HG02885 (cell line): Measurements from ENCODE around the gene PCLO.
"Not testable (repeated sequence)": the region's sequence is repeated elsewhere in the genome, so short reads cannot be mapped to it uniquely, and the experiment has no call there.

Experiments used
- ATAC-seq: cut with Tn5 transposase; IDR thresholded peaks from one replicate; pipeline ENCODE4 v1.9.1; 2021; ENCODE audit warnings: mild to moderate bottlenecking; ENCODE audit not compliant: unreplicated experiment, poor library complexity

PCLO gene

DNA sequence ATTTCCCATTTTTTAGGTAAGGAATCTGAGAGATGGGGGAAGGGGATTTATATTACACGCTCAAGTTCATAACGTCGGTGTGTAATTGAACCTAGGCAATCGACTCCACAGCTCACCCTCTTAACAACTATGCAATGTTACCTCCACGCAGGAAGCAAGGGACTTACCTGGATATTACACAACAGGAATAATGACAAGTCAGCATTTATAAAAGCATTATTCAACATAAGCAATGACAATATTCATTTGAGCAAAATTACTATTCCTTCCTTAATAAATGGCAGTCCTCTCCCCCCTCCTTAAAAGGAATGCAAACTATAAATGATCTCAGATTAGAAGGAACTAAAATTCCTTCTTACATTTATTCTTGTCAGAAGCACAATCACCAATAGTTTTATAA is 104.0 kb downstream of the PCLO start:
- ATAC-seq: no peak

DNA sequence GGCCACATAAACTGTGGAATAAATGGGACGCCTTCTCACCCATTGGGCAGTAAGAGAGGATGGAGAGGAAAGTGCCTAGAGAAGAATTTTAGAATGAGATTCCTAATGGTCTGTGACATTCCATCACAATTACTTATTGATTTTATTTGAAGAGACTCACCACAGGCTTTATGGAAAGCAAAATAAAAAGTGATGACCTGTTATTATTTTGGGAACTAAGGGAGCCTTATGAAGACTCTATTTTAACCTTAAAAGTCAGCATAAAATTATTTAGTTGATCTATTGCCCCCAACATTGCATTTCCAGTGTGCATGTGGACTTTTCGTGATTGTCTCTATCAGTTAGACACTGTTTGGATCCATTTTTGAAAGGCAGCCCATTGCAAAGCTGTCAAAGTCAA is 107.5 kb downstream of the PCLO start:
- ATAC-seq: no peak

DNA sequence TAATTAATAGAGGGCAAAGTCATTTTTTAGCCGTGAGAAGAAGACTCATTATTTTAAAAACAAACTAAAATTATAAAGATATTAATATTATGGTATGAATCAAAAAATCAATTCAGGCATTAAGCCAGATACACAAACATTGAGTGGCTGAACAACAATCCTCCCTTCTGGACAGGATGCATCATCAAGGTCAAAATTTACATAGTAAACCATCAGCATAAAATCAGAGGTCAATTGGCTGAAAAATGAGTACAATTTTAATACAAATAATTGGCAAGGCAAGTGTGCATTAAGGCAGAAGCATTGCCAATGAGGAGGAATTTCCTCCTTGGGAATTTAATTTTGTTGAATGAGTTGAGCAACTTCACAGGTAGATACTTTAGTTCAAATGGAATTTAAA is 108.2 kb downstream of the PCLO start:
- ATAC-seq: no peak

DNA sequence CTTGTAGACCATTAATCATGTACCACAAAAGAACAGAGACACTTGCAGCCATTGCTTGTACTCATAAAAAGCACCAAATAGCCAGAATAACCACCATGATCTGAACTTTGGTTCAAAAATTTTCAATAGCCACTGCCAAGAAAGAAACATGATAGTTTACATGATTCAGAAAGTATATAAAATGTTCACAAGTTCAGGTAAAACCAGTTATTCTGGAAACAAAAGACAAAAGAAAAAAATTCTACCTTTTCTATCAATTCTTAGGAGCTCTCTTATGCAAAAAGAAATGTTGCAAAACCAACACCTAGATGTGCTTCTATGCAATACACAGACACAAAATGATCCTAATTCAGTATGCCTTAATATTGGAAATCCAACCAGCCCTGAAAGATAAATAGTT is 108.7 kb downstream of the PCLO start:
- ATAC-seq: no peak

DNA sequence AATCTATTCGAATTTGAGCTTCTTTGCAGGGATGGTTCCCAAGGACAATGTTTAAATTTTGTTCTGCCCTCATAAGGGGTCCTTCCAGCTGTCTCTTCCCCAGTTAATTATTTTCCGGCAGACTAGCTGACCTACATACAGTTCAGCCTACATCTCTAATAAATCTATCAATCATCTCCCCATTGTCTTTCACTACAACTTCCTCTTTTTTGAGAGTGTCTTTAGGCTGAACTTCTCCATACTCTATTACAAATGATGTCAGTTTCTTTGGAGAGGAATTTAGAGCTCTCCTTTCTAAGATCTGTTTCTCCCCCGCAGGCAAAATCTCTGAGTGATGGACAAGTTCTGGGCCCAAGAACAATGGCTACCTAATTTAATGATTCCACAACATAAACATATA is 122.2 kb downstream of the PCLO start:
- ATAC-seq: no peak

DNA sequence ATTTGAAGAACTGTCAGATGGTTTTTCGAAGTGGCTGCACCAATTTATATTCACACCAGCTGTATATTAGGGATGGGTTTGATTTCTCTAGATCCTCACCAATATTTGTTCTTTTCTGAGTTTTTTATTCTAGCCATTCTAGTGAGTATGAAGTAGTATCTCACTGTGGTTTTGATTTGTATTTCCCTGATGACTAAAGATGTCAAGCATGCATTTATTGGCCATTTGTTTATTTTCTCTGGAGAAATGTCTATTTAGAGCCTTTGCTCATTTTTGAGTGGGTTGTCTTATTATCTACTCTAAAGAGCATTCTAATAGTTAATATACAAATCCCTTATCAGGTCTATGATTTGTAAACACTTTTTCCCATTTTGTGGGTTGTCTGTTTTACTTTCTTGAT is 123.9 kb downstream of the PCLO start:
- ATAC-seq: no peak

DNA sequence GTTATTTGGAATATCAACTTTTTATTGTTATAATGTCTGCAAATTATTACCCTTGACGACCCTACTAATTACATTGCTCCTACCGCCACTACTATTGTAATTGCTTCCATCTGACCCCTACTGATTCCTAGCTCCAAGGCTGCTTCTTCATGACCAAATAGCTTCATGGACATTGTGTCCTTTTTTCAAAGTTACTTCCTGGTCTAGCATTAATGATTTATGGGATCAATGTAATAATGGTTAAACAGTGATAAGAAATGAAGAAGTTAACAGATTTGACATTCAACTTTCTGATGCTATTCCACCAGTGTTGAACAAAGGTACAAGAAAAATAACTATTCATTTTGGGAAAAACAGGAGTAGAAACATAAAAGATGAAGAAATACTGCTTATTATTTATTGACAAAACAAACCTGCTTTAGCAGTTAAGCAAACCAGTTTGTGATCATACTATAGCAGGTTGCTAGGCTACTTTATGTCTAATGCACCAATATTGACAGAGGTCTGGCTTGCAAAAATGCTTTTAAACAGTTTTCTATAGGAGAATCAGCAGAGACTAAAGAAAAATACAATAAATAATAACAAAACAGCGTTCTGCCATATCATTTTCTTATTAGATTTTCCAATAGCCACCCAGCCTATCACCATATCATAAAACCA is 125.8 kb downstream of the PCLO start:
- no peak for ATAC-seq

DNA sequence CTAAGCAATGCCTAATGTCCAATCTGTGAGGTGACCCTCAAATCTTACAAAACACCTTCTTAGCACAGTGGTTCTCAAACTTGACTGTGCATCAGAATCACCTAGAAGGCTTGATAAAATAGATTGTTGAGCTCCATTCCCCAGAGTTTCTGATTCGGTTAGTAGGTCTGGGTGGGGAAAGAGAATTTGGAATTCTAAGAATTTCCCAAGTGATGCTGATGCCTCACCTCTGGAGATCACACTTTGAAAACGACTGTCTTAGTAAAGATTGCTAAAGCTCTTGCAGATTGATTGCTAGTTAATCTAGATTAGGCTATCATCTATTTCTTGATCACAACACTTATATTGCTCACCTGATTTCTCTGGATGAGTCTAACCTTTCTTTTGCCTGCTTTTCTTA is 126.6 kb downstream of the PCLO start:
- no peak for ATAC-seq

DNA sequence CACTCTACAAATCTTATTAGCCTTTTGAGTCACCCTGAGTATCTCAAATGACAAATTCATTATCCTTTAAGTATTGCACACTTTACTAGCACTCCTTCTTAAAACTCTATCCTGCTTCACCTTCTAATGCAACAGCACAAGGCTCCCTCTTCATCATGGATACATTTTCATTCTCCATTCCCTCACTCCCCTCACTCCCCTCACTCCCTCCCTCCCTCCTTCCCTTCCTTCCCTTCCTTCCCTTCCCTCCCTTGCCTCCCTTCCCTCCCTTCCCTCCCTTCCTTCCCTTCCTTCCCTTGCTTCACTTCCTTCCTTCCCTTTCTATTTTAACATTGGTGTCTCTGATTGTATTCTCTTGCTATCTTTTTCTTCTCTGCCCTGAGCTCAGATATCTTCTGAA is 130.5 kb downstream of the PCLO start:
- no peak for ATAC-seq

DNA sequence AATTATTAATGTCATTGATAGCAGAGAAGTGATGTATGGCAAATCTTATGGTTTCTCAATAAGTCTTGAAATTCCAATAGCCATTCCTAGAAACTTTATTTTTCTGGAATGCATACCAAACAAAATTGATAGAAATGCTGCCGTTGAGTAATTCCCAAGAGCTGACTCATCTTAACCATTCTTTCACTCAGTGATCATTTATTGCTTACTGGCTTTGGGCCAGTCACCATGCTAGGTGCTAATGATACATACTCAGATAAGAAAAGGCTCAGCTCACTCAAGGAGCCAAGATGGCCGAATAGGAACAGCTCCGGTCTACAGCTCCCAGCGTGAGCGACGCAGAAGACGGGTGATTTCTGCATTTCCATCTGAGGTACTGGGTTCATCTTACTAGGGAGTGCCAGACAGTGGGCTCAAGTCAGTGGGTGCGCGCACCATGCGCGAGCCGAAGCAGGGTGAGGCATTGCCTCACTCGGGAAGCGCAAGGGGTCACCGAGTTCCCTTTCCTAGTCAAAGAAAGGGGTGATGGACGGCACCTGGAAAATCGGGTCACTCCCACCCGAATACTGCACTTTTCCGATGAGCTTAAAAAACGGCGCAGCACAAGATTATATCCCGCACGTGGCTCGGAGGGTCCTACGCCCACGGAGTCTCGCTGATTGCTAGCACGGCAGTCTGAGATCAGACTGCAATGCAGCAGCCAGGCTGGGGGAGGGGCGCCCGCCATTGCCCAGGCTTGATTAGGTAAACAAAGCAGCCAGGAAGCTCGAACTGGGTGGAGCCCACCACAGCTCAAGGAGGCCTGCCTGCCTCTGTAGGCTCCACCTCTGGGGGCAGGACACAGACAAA is 138.6 kb downstream of the PCLO start:
- not testable (repeated sequence) for ATAC-seq

DNA sequence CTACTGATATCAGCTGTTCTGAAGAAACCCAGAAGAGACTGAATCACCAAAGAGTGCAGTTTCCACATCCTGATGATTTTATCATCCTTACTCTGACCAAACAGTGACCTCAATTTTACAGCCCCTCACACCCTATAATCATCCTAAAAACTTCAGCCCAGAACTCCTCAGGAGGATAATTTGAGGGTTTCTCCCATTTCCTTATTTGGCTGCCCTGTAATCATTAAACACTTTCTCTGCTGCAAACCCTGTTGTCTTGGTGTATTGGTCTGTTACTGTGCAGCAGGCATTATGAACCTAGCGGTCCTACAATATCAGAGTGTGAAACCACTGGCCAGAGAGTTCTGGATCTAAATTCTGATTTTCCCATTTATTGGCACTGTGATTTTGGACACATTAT is 141.7 kb downstream of the PCLO start:
- no peak for ATAC-seq

DNA sequence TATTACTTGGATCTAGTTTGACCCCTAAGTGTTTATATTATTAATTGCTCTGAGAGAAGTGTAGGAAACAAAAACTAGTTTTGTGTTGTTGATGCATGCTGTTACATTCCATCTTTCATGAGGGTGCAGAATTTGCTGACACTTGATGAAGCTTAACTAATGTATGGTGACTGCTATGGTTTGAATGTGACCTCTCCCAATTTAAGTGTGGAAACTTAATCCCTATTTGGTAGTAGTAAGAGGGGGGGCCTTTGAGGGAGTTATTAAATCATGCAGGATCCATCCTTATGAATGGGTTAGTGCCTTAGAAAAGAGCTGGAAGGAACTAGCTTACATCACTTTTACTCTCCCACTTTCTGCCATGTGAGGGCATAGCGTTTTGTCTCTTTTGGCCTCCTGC is 142.5 kb downstream of the PCLO start:
- no peak for ATAC-seq

DNA sequence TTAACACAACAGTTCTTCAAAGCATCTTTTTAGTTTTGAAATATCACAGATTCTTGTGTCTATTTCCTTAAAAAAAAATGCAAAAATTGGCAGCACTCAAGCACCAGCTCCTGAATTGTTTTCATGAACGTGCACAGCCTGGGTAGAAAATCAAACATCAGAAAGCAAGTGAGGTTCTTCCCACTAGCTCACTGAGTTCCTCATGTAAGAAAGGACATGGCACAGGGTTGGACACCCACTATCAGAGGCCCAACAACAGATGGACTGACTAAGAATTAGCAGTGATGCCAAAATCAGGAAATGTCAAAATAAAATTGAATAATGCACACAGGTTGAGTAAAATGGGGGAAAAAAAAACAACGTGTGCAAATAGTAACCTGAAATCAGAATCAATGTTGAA is 146.8 kb downstream of the PCLO start:
- no peak for ATAC-seq

DNA sequence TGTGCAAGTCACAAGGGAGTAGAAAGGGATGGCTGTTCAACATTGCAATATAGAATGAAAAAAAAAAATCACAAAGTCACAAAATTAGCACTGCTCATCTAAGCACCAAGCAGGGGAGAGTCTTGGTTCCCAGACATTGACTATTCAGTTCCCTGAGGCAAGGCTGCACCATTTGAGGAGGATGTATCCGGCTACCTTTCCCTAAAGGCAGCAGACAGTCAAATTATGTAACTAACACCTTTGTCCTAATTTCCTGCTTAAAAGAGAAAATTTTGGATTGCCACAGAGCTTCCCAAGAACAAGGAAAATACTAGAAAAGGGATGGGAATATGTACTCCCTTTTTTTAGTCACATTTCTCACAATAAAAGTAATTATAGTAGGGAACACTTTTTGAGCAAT is 148.1 kb downstream of the PCLO start:
- ATAC-seq: no peak

DNA sequence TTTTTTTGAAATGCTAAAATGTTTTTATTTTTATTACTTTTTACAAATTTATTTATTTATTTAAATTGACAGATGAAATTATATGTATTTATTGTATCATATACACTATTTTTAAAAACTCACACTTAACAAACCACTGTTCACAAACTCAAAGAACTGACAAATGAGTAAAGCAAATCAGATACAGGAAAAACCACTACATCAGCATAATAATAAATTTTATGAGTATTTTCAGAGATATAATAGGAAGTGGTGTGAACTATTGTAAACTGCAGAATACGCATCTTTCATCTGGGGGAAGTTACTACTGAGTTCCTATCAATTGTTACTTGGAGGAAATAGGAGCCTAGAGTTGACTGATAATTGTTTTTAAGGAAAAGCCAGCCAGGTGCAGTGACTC is 150.7 kb downstream of the PCLO start:
- no peak for ATAC-seq

DNA sequence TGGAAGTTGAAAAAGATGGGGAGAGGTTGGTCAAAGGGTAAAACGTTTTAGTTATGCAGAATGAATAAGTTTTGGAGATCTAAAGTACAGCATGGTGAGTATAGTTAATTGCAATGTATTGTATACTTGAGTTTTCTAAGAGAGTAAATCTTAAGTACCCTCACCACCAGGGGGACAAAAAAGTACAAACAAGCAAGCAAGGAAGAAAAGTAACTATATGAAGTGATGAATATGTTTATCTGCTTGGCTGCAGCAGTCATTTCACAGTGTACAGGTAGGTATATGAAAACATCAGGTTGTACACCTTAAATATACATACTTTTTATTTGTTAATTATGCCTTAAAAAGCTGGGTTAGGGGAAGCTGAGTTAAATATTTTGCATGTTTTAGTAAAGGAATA is 157.3 kb downstream of the PCLO start:
- no peak for ATAC-seq

DNA sequence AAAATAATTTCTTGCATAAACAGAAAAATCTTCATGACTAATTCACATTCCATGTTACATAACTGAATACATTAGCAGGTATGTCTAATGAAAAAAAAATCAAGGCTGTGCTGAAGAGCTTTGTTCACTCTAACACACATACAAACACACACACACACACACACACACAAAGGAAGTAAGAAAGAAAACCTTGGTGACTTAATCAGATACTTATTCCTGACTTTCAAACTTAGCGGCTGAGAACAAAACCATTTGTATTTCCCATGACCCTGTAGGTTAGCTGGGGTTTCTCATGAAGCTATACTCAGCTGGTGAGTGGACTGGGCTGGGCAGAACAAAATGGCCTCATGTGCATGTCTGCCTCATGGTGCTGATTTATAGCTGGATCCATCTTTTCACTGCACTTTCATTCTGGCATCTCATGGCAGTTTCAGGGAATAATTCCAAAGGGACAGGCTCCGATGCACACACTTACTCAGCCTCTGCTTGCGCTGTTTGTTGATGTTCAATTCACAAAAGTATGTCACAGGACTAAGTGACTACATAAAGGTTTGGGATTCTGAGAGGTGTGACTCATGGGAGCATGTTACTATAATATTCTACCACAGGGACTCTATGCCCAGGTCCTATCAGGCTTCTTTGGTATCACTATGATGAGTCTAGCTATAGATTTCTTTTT is 161.2 kb downstream of the PCLO start:
- no peak for ATAC-seq

DNA sequence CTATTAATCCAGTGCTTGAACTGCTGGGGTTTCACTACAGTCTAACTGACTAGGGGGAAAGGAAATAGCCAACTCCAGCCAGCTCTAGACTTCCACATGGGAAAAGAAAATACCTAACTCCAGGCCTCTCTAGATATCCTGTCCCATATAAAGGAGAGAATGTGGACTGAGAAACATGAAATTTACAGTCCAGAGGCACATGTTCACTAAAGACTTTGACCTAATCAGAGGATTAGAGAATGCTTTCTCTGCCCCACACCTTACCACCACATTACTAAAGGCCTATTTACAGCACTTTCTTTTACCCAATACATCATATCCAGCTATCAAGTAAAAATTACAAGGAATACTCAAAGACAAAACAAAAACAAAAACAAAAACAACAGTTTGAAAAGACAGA is 164.2 kb downstream of the PCLO start:
- ATAC-seq: no peak

DNA sequence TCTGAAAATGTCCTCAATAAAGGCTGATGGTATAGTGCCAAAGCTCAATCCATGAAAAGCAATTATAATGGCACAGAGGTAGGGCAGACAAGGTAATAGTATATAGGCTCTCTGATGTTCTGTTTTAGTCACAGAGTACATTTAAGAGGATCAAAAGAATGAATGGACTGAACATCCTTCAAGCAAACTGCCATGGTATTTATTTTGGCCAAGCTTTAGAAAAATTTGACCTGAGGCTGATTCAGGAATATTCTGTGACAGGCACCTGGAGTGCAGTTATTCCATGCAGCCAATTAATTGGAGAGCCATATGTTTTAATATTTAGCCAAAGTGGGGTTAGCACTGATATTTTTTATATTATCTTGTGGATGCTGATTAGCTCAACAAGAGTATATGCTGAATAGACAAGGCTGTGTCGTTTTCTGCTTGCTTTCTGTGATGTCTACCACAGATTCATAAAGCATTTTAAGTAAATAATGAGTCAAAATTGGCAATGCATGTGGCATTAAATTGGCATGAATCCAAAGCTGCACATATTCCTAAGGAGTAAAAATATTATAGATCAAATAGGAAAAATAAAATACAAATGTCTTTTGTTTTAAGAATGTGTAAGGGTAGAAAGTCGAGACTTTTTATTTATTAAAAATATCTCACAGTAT is 177.4 kb downstream of the PCLO start:
- no peak for ATAC-seq

DNA sequence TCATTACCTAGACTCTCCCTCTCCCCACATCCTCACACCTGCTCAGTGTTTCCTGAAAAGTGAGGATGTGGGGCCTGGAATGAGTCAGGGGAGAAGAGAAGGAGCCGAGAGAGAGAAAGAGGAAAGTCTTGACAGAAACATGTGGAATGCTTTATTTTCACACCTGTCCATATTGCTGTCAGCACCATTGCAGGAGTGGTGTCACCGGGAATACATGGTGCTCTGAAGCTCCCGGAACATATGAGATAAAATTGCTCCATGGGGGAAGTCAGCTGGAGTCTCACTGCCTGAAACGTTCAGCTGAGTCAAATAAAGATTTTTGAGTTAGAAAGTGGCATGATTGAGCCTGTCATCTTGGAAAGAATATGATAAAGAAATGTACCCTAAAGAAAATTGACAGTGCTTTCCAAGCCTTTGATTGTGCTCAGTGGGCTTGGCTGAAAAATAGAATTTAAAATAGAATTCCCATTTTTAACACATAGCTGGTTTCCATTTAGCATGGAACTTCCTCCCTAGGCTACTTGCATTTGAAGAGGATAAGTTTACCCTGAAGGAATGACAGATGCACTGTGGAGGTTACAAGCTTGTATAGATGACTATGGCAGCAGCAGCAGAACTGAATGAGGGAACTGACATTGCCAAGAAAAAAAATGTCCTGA is 182.4 kb downstream of the PCLO start:
- ATAC-seq: no peak
